HG03520 (cell line): ENCODE results near the gene ZBTB25.

ENCODE experiments used
- ATAC-seq: cut with Tn5 transposase; IDR thresholded peaks from one replicate; pipeline ENCODE4 v1.9.1; 2021; ENCODE audit warnings: mild to moderate bottlenecking, moderate library complexity; ENCODE audit not compliant: unreplicated experiment

Gene ZBTB25

GRCh38 chr14:64407329-64407728, 96.3 kb downstream of the ZBTB25 start:
- no peak for ATAC-seq

- no peak for ATAC-seq
Measured at GRCh38 chr14:64405295-64405694, 98.3 kb downstream of the ZBTB25 start.

- no peak for ATAC-seq
Measured at GRCh38 chr14:64401949-64402348, 101.7 kb downstream of the ZBTB25 start.

GRCh38 chr14:64400829-64401459, 102.7 kb downstream of the ZBTB25 start:
- no peak for ATAC-seq
